Right atrium auricular region (tissue), 2 donors: ENCODE data around the gene MRPL36. TPM values are rescaled to one million over a fixed set of nuclear protein-coding genes. Genes with fewer than 3 reads are reported as not detected.
"Not testable (repeated sequence)": the region's sequence is repeated elsewhere in the genome, so short reads cannot be mapped to it uniquely, and the experiment has no call there.

Experiments
- DNase-seq: peaks from one replicate; pipeline ENCODE4 v3.0.0-alpha.2; 2019; ENCODE audit warnings: low spot score
- H3K27ac ChIP-seq, 2 donors: fragments of 200-600 bp; sonication (generic); 1 replicate in 1 of 2; 2 replicates in 1 of 2; pipeline ENCODE4 v1.5.1; 2016 to 2019
- H3K27me3 ChIP-seq, 2 donors: fragments of 200-600 bp; sonication (generic); one replicate each; pipeline versions ENCODE4 v1.5.1 to v1.6.0; 2017 to 2019
- H3K36me3 ChIP-seq: fragments of 200-600 bp; sonication (generic); one replicate; pipeline ENCODE4 v1.5.1; 2016
- H3K4me1 ChIP-seq, 2 donors: fragments of 200-600 bp; sonication (generic); one replicate each; pipeline versions ENCODE4 v1.5.1 to v1.6.0; 2017 to 2019
- H3K4me3 ChIP-seq, 2 donors: fragments of 200-600 bp; sonication (generic); 1 replicate in 1 of 2; 2 replicates in 1 of 2; pipeline ENCODE4 v1.5.1; 2017 to 2019; ENCODE audit warnings: mild to moderate bottlenecking in 1 of 2, moderate library complexity in 1 of 2
- H3K9me3 ChIP-seq, 2 donors: fragments of 200-600 bp; sonication (generic); one replicate each; pipeline ENCODE4 v1.5.1; 2019
- total RNA-seq, 2 donors: library from RNA; depleted of rRNA; stranded (reverse); fragments of >200 nt; gene quantifications; one replicate each; pipeline ENCODE4 v1.1.0, GENCODE V29; 2016
- TF ChIP-seq, protein P1 (sequence below), 2 donors: fragments of 200-600 bp; sonication (generic); IDR thresholded peaks; one replicate each; pipeline ENCODE4 v1.5.1; 2019; ENCODE audit warnings: antibody characterized with exemption in 2 of 2

The MRPL36 gene
- total RNA-seq, 2 donors from 2014 or later = 40.5 to 41.2 TPM

GRCh38 chr5:1817261-1818043 lies 17.8 kb upstream of the MRPL36 start:
- Histone ChIP-seq H3K4me1 (no peaks in the 10 kb centered on the region), H3K9me3 (no peaks in the 10 kb centered on the region), H3K36me3 (peaks cover 81% of the 10 kb centered on the region), H3K27me3 (no peaks in the 10 kb centered on the region), H3K27ac (no peak overlapping the region), H3K4me3 (no peak overlapping the region)
- TF ChIP-seq, protein P1, sequence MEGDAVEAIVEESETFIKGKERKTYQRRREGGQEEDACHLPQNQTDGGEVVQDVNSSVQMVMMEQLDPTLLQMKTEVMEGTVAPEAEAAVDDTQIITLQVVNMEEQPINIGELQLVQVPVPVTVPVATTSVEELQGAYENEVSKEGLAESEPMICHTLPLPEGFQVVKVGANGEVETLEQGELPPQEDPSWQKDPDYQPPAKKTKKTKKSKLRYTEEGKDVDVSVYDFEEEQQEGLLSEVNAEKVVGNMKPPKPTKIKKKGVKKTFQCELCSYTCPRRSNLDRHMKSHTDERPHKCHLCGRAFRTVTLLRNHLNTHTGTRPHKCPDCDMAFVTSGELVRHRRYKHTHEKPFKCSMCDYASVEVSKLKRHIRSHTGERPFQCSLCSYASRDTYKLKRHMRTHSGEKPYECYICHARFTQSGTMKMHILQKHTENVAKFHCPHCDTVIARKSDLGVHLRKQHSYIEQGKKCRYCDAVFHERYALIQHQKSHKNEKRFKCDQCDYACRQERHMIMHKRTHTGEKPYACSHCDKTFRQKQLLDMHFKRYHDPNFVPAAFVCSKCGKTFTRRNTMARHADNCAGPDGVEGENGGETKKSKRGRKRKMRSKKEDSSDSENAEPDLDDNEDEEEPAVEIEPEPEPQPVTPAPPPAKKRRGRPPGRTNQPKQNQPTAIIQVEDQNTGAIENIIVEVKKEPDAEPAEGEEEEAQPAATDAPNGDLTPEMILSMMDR (IDR thresholded peaks at IDR 0.05) = no peak
- no peak for DNase-seq

GRCh38 chr5:1816495-1817089 lies 17.0 kb upstream of the MRPL36 start:
- not testable (repeated sequence) for H3K27me3 ChIP-seq, DNase-seq, H3K9me3 ChIP-seq, H3K4me3 ChIP-seq, H3K4me1 ChIP-seq, H3K27ac ChIP-seq
- peaks cover 80% of the 10 kb centered on the region for H3K36me3 ChIP-seq

GRCh38 chr5:1815881-1816292 lies 16.2 kb upstream of the MRPL36 start:
- Histone ChIP-seq H3K4me3 (no peak overlapping the region), H3K27me3 (no peaks in the 10 kb centered on the region), H3K27ac (no peak overlapping the region), H3K36me3 (peaks cover 81% of the 10 kb centered on the region), H3K9me3 (no peaks in the 10 kb centered on the region), H3K4me1 (no peaks in the 10 kb centered on the region)
- TF ChIP-seq, protein P1 (IDR thresholded peaks at IDR 0.05) = no peak
- no peak for DNase-seq

- Histone ChIP-seq H3K9me3 (no peaks in the 10 kb centered on the region), H3K27me3 (no peaks in the 10 kb centered on the region), H3K4me1 (peaks cover 0 to 4% of the 10 kb centered on the region in 2 donors), H3K4me3 (no peak overlapping the region), H3K36me3 (peaks cover 75% of the 10 kb centered on the region), H3K27ac (no peak overlapping the region)
- no peak for DNase-seq
- TF ChIP-seq, protein P1 (IDR thresholded peaks at IDR 0.05) = no peak
These were observed 15.6 kb upstream of the MRPL36 start for GRCh38 chr5:1815071-1815786.

- TF ChIP-seq, protein P1 (IDR thresholded peaks at IDR 0.05) = no peak
- Histone ChIP-seq H3K27me3 (no peaks in the 10 kb centered on the region), H3K4me3 (no peak overlapping the region), H3K9me3 (no peaks in the 10 kb centered on the region), H3K36me3 (peaks cover 74% of the 10 kb centered on the region), H3K27ac (no peak overlapping the region), H3K4me1 (peaks cover 0 to 4% of the 10 kb centered on the region in 2 donors)
- no peak for DNase-seq
These were observed 14.8 kb upstream of the MRPL36 start for GRCh38 chr5:1814183-1815020.
